SK-N-SH treated with all-trans-retinoic acid at 6 μM for 48 hours (cell line): ENCODE results near the gene NMRK2.

Source experiments
- ATAC-seq: fragments of 200-7000 bp; cut with Tn5 transposase; 3 replicates; pipeline ENCODE4 v1.9.1; 2020; ENCODE audit warnings: mild to moderate bottlenecking, moderate library complexity
- ARNTL ChIP-seq: fragments of 450-650 bp; formaldehyde crosslinking; IDR thresholded peaks from 2 replicates; pipeline ENCODE4 v1.5.0; 2020; ENCODE audit warnings: low read depth, mild to moderate bottlenecking, moderate library complexity, borderline replicate concordance
- BACH2 ChIP-seq: fragments of 250-450 bp; sonication (Bioruptor Pico); IDR thresholded peaks from 2 replicates; pipeline ENCODE4 v1.9.0; 2021; ENCODE audit warnings: mild to moderate bottlenecking, borderline replicate concordance
- CREB5 ChIP-seq: fragments of 250-450 bp; sonication (Bioruptor Pico); IDR thresholded peaks from 2 replicates; pipeline ENCODE4 v1.5.1; 2020; ENCODE audit warnings: low read depth, mild to moderate bottlenecking, moderate library complexity
- CSDC2 ChIP-seq: fragments of 250-450 bp; sonication (Bioruptor Pico); IDR thresholded peaks from 2 replicates; pipeline ENCODE4 v1.5.0; 2020; ENCODE audit warnings: mild to moderate bottlenecking, moderate library complexity
- CSRNP3 ChIP-seq: fragments of 250-450 bp; sonication (Bioruptor Pico); IDR thresholded peaks from 2 replicates; pipeline ENCODE4 v1.5.1; 2021; ENCODE audit warnings: mild to moderate bottlenecking, moderate library complexity
- ESRRG ChIP-seq: fragments of 250-450 bp; sonication (Bioruptor Pico); IDR thresholded peaks from 2 replicates; pipeline ENCODE4 v1.6.1; 2021; ENCODE audit warnings: mild to moderate bottlenecking
- GLIS3 ChIP-seq: fragments of 250-450 bp; sonication (Bioruptor Pico); IDR thresholded peaks from 2 replicates; pipeline ENCODE4 v1.5.0; 2020; ENCODE audit warnings: mild to moderate bottlenecking, moderate library complexity
- ISL1 ChIP-seq: fragments of 250-450 bp; sonication (Bioruptor Pico); IDR thresholded peaks from 2 replicates; pipeline ENCODE4 v2.1.2; 2022; ENCODE audit warnings: mild to moderate bottlenecking, moderate library complexity
- OSR1 ChIP-seq: fragments of 250-450 bp; sonication (Bioruptor Pico); IDR thresholded peaks from 2 replicates; pipeline ENCODE4 v1.8.0; 2022; ENCODE audit warnings: moderate library complexity, mild to moderate bottlenecking, inconsistent platforms
- PATZ1 ChIP-seq: fragments of 250-450 bp; sonication (Bioruptor Pico); IDR thresholded peaks from 2 replicates; pipeline ENCODE4 v1.8.0; 2020; ENCODE audit warnings: mild to moderate bottlenecking, moderate library complexity, borderline replicate concordance
- POU6F1 ChIP-seq: fragments of 250-450 bp; sonication (Bioruptor Pico); IDR thresholded peaks from 2 replicates; pipeline ENCODE4 v1.8.0; 2021; ENCODE audit warnings: low read depth, mild to moderate bottlenecking, moderate library complexity, borderline replicate concordance
- PPARA ChIP-seq: fragments of 250-450 bp; sonication (Bioruptor Pico); IDR thresholded peaks from 2 replicates; pipeline ENCODE4 v1.5.0; 2020; ENCODE audit warnings: mild to moderate bottlenecking, borderline replicate concordance
- RARB ChIP-seq: fragments of 250-450 bp; sonication (Bioruptor Pico); IDR thresholded peaks from 2 replicates; pipeline ENCODE4 v1.8.0; 2021; ENCODE audit warnings: mild to moderate bottlenecking, moderate library complexity
- SNAI2 ChIP-seq: fragments of 250-450 bp; sonication (Bioruptor Pico); IDR thresholded peaks from 2 replicates; pipeline ENCODE4 v1.5.0; 2020; ENCODE audit warnings: mild to moderate bottlenecking, moderate library complexity
- TCF4 ChIP-seq: fragments of 250-450 bp; sonication (Bioruptor Pico); IDR thresholded peaks from 2 replicates; pipeline ENCODE4 v1.8.0; 2021; ENCODE audit warnings: mild to moderate bottlenecking, moderate library complexity, borderline replicate concordance
- TOX ChIP-seq: fragments of 250-450 bp; sonication (Bioruptor Pico); IDR thresholded peaks from 2 replicates; pipeline ENCODE4 v1.8.0; 2021; ENCODE audit warnings: mild to moderate bottlenecking, moderate library complexity, borderline replicate concordance
- TSHZ2 ChIP-seq: fragments of 250-450 bp; sonication (Bioruptor Pico); IDR thresholded peaks from 2 replicates; pipeline ENCODE4 v1.5.0; 2020; ENCODE audit warnings: mild to moderate bottlenecking, moderate library complexity
- ZC3H10 ChIP-seq: fragments of 250-450 bp; sonication (Bioruptor Pico); IDR thresholded peaks from 2 replicates; pipeline ENCODE4 v1.5.1; 2021; ENCODE audit warnings: mild to moderate bottlenecking, moderate library complexity
- ZFP3 ChIP-seq: fragments of 250-450 bp; sonication (Bioruptor Pico); IDR thresholded peaks from 2 replicates; pipeline ENCODE4 v1.5.0; 2020; ENCODE audit warnings: mild to moderate bottlenecking, moderate library complexity
- ZFP30 ChIP-seq: fragments of 450-650 bp; formaldehyde crosslinking; IDR thresholded peaks from 2 replicates; pipeline ENCODE4 v1.5.0; 2022; ENCODE audit warnings: mild to moderate bottlenecking, moderate library complexity
- ZNF565 ChIP-seq: fragments of 450-650 bp; formaldehyde crosslinking; conservative IDR thresholded peaks from 2 replicates; pipeline ENCODE4 v1.5.0; 2020; ENCODE audit warnings: low read depth, mild to moderate bottlenecking, moderate library complexity
- ZNF70 ChIP-seq: fragments of 450-650 bp; formaldehyde crosslinking; IDR thresholded peaks from 2 replicates; pipeline ENCODE4 v1.5.0; 2020; ENCODE audit warnings: mild to moderate bottlenecking, moderate library complexity
- ZNF8 ChIP-seq: fragments of 450-650 bp; formaldehyde crosslinking; IDR thresholded peaks from 2 replicates; pipeline ENCODE4 v1.5.0; 2020; ENCODE audit warnings: mild to moderate bottlenecking, moderate library complexity

NMRK2 gene

GRCh38 chr19:3919793-3920192 is 13.1 kb upstream of the NMRK2 start:
- no peak for ATAC-seq
- TF ChIP-seq CSRNP3 (CRISPR knock-in tag), result no peak
- TF ChIP-seq ARNTL (CRISPR knock-in tag), result no peak
- TF ChIP-seq POU6F1 (CRISPR knock-in tag), result no peak
- TF ChIP-seq TCF4, result no peak
- TF ChIP-seq RARB (CRISPR knock-in tag), result no peak
- no peak for TF ChIP-seq ESRRG (CRISPR knock-in tag)
- TF ChIP-seq ZNF565, result no peak
- TF ChIP-seq ZNF8, result no peak
- TF ChIP-seq CSDC2 (CRISPR knock-in tag), result no peak
- TF ChIP-seq GLIS3 (CRISPR knock-in tag), result no peak
- no peak for TF ChIP-seq PPARA (CRISPR knock-in tag)
- TF ChIP-seq SNAI2 (CRISPR knock-in tag), result no peak
- no peak for TF ChIP-seq ZC3H10 (CRISPR knock-in tag)
- no peak for TF ChIP-seq OSR1
- no peak for TF ChIP-seq ZNF70 (CRISPR knock-in tag)
- TF ChIP-seq CREB5, result no peak
- no peak for TF ChIP-seq TOX (CRISPR knock-in tag)
- TF ChIP-seq ZFP3, result no peak
- TF ChIP-seq BACH2 (CRISPR knock-in tag), result no peak

GRCh38 chr19:3923096-3923758 is 9.6 kb upstream of the NMRK2 start:
- no peak for TF ChIP-seq OSR1
- no peak for TF ChIP-seq ZNF565
- TF ChIP-seq ESRRG (CRISPR knock-in tag), result no peak
- no peak for TF ChIP-seq ZC3H10 (CRISPR knock-in tag)
- TF ChIP-seq ISL1 (CRISPR knock-in tag), result no peak
- TF ChIP-seq ZFP30 (CRISPR knock-in tag), result no peak
- no peak for TF ChIP-seq ZNF70 (CRISPR knock-in tag)
- no peak for TF ChIP-seq TCF4
- TF ChIP-seq CSRNP3 (CRISPR knock-in tag), result no peak
- no peak for TF ChIP-seq ZNF8
- TF ChIP-seq ZFP3, result no peak
- TF ChIP-seq PPARA (CRISPR knock-in tag), result no peak
- TF ChIP-seq SNAI2 (CRISPR knock-in tag), result no peak
- no peak for TF ChIP-seq RARB (CRISPR knock-in tag)
- no peak for TF ChIP-seq PATZ1 (CRISPR knock-in tag)
- TF ChIP-seq TSHZ2 (CRISPR knock-in tag), result no peak
- TF ChIP-seq TOX (CRISPR knock-in tag), result no peak
- no peak for TF ChIP-seq POU6F1 (CRISPR knock-in tag)
- no peak for TF ChIP-seq ARNTL (CRISPR knock-in tag)
- TF ChIP-seq CREB5, result no peak
- ATAC-seq, result no peak
